Upper lobe of left lung (tissue), 4 donors: Measurements from ENCODE around the gene FREM1.

ENCODE experiments used
- EP300 ChIP-seq, 4 donors: sonication (generic); formaldehyde crosslinking; IDR thresholded peaks; one replicate each; pipeline ENCODE4 v1.5.1; 2017; ENCODE audit warnings: antibody characterized with exemption in 4 of 4, control low read depth in 2 of 4
- TF ChIP-seq, protein P1 (sequence below), 6 experiments: fragments of 450-650 bp in 4 of 6; fragments of 200-600 bp in 2 of 6; sonication (generic) in 2 of 6; IDR thresholded peaks; one replicate each; pipeline ENCODE4 v1.5.1; 2016 to 2019; ENCODE audit warnings: antibody characterized with exemption in 6 of 6

GRCh38 chr9:14956208-14956607 lies 46.0 kb upstream of the FREM1 start:
- TF ChIP-seq EP300 (IDR thresholded peaks at IDR 0.05) = no peak
- TF ChIP-seq, protein P1, sequence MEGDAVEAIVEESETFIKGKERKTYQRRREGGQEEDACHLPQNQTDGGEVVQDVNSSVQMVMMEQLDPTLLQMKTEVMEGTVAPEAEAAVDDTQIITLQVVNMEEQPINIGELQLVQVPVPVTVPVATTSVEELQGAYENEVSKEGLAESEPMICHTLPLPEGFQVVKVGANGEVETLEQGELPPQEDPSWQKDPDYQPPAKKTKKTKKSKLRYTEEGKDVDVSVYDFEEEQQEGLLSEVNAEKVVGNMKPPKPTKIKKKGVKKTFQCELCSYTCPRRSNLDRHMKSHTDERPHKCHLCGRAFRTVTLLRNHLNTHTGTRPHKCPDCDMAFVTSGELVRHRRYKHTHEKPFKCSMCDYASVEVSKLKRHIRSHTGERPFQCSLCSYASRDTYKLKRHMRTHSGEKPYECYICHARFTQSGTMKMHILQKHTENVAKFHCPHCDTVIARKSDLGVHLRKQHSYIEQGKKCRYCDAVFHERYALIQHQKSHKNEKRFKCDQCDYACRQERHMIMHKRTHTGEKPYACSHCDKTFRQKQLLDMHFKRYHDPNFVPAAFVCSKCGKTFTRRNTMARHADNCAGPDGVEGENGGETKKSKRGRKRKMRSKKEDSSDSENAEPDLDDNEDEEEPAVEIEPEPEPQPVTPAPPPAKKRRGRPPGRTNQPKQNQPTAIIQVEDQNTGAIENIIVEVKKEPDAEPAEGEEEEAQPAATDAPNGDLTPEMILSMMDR (IDR thresholded peaks at IDR 0.05) = no peak
